Ascending aorta (tissue), 2 donors: Measurements from ENCODE around the gene CCM2. TPM values are rescaled to one million over a fixed set of nuclear protein-coding genes. Genes with fewer than 3 reads are reported as not detected.

Source experiments
- DNase-seq, 2 donors: peaks; one replicate each; pipeline ENCODE4 v3.0.0-alpha.2; 2019; ENCODE audit warnings: low spot score in 2 of 2
- H3K27ac ChIP-seq, 2 donors: fragments of 200-600 bp; sonication (generic); one replicate each; pipeline ENCODE4 v1.5.1; 2016 to 2017; ENCODE audit warnings: mild to moderate bottlenecking in 1 of 2
- H3K27me3 ChIP-seq: fragments of 200-600 bp; sonication (generic); one replicate; pipeline ENCODE4 v1.5.1; 2017
- H3K36me3 ChIP-seq, 2 donors: fragments of 200-600 bp; sonication (generic); one replicate each; pipeline ENCODE4 v1.5.1; 2016
- H3K4me1 ChIP-seq, 2 donors: fragments of 200-600 bp; sonication (generic); one replicate each; pipeline ENCODE4 v1.5.1; 2016 to 2017; ENCODE audit warnings: mild to moderate bottlenecking in 1 of 2
- H3K4me3 ChIP-seq, 2 donors: fragments of 200-600 bp; sonication (generic); one replicate each; pipeline ENCODE4 v1.5.1; 2016 to 2017; ENCODE audit warnings: mild to moderate bottlenecking in 1 of 2
- H3K9me3 ChIP-seq, 2 donors: fragments of 200-600 bp; sonication (generic); one replicate each; pipeline ENCODE4 v1.5.1; 2016
- intact Hi-C: fragments of 100-400 bp; cut with DNase I; formaldehyde crosslinking; loops from one replicate; pipeline ENCODE4 v1.15.1; 2023
- total RNA-seq: library from RNA; depleted of rRNA; stranded (reverse); fragments of >200 nt; gene quantifications from one replicate; pipeline ENCODE4 v1.1.0, GENCODE V29; 2016
- TF ChIP-seq, protein P1 (sequence below), 3 experiments: fragments of 200-600 bp in 2 of 3; fragments of 450-650 bp in 1 of 3; sonication (generic) in 2 of 3; IDR thresholded peaks; one replicate each; pipeline ENCODE4 v1.5.1; 2016 to 2019; ENCODE audit warnings: antibody characterized with exemption in 3 of 3, mild to moderate bottlenecking in 1 of 3, moderate library complexity in 1 of 3

CCM2 gene
- total RNA-seq, 1 donor from 2014 or later: 61.5 TPM

DNA sequence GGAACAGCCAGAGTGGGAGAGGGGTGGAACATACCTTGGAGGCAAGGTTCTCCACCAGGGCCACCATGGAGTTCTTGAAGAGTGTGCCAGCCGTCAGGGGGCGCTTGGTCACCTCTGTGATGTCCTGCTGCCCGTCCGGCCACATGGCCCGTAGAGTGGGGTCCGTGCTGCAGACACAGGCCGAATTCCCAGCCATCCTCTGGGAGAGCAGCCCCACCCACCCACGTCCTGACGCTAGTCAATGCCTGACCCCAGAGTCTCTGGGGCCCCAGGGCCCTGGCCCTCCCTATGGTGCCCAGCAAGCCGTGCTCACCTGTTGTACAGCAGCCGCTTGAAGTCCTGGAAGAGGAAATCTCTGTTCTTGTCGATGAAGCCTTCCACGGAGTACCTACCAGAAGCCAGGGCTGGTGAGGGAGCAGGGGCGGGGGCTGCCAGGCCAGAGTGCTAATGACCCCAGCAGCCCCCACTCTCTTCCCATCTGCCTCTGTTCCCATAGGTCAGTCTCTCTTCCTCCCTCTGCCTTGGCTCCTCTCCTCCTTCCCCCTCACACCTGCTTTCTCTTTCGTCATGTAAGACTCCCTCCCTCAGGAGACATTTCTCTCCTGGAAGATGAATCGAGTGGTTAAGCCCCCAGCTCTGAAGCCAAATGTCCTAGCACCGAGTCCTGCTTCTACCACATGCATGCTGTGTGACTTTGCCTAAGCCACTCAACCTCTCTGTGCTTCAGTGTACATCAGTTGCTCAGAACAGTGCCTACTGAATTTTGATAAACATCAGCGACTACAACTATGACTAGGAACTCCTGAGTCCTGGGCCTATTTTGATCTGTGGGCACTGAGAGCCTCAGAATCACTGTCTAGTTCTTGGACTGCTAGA lies 32.2 kb upstream of the CCM2 start:
- H3K9me3 ChIP-seq: no peaks in the 10 kb centered on the region
- TF ChIP-seq, protein P1, sequence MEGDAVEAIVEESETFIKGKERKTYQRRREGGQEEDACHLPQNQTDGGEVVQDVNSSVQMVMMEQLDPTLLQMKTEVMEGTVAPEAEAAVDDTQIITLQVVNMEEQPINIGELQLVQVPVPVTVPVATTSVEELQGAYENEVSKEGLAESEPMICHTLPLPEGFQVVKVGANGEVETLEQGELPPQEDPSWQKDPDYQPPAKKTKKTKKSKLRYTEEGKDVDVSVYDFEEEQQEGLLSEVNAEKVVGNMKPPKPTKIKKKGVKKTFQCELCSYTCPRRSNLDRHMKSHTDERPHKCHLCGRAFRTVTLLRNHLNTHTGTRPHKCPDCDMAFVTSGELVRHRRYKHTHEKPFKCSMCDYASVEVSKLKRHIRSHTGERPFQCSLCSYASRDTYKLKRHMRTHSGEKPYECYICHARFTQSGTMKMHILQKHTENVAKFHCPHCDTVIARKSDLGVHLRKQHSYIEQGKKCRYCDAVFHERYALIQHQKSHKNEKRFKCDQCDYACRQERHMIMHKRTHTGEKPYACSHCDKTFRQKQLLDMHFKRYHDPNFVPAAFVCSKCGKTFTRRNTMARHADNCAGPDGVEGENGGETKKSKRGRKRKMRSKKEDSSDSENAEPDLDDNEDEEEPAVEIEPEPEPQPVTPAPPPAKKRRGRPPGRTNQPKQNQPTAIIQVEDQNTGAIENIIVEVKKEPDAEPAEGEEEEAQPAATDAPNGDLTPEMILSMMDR (IDR thresholded peaks at IDR 0.05): peak in 1 of 3 experiments; percentile 9
- H3K27me3 ChIP-seq: no peaks in the 10 kb centered on the region
- DNase-seq: no peak
- H3K36me3 ChIP-seq: peaks cover 0 to 2% of the 10 kb centered on the region in 2 donors
- H3K4me1 ChIP-seq: peaks cover 3% of the 10 kb centered on the region in 2 donors
- H3K27ac ChIP-seq: no peak overlapping the region
- H3K4me3 ChIP-seq: no peak overlapping the region
- intact Hi-C loops: loop anchor here (10.0 kb wide), 1 partner anchor 47 kb away; no protein-coding TSS in a partner anchor

DNA sequence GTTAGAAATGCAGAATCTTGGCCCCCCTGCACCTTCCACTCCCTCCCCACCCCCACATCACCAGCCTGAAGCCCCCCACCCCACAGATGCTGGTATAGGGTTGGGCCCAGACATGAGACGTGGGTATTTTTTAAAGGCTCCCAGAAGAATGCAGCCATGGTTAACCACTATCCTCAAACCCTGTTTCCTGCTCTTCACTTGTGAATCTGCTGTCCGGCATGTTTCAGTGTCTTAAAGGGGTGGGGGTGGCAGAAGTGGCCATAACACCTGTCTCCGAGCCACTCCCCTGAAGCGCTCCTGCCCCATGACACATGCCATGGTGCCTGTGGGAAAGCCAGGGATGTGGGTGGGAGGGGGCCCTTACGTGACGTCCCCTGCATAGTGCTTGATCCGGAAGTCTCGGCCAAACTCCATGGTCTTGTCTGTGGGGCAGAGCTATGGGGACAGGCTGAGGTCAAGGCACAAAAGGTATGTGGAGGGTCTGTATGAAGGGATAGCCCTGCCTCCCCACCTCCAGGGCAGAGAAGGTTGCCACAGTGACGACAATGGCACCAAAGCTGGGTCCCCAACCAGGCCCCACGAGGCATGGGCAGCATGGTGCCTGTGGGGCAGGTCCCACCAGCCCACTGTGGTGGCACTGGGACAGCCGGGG lies 30.8 kb upstream of the CCM2 start:
- DNase-seq: peak in 1 of 2 donors; percentile 40
- TF ChIP-seq, protein P1 (IDR thresholded peaks at IDR 0.05): no peak
- intact Hi-C loops: loop anchor here (10.0 kb wide), 1 partner anchor 46 kb away; no protein-coding TSS in a partner anchor

DNA sequence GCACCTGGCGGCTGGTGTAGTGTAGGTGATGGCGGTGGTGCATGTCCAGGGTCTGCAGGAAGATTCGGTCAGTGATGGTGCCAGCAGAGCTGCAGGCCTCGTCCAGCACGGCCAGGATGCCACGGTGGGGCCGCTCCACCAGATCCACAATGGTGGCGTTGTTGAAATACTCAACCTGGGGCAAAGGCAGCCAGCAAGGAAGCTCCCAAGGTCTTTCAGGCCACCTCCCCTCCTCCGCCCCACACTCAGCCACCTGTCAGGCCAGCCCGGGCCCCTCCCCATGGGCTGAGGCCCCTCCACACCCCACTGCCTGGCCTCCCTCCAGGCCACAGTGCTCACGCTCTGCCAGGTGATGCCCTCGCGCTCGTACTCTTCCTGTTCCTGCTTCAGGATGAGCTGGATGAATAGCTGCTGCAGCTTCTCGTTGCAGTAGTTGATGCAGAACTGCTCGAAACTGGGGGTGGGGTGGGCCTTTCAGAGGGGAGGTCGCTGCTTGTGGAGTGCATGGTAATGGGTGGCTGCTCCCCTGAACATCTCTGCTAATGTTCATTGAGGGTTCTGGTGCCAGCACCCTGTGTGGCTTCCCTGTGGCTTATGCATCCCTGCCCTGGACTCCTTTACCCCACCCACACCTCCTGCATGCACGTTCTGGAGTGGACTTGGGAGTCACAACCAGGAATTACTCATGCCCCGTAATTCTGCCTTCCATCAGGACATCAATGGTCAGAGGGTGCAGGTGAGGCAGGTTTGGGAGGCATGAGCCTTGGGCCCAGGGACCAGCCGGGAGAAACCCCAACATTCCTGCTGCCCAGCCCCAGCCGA lies 30.1 kb upstream of the CCM2 start:
- H3K36me3 ChIP-seq: peaks cover 0 to 2% of the 10 kb centered on the region in 2 donors
- intact Hi-C loops: loop anchor here (5.0 to 10.0 kb wide), 2 partner anchors 45 to 167 kb away; no protein-coding TSS in a partner anchor

More for the DNA sequence above, 30.8 kb upstream of the CCM2 start:
- Histone ChIP-seq H3K27me3 (no peaks in the 10 kb centered on the region), H3K4me1 (no peaks in the 10 kb centered on the region), H3K36me3 (peaks cover 0 to 2% of the 10 kb centered on the region in 2 donors), H3K27ac (no peak overlapping the region), H3K9me3 (no peaks in the 10 kb centered on the region), H3K4me3 (no peak overlapping the region)

DNA sequence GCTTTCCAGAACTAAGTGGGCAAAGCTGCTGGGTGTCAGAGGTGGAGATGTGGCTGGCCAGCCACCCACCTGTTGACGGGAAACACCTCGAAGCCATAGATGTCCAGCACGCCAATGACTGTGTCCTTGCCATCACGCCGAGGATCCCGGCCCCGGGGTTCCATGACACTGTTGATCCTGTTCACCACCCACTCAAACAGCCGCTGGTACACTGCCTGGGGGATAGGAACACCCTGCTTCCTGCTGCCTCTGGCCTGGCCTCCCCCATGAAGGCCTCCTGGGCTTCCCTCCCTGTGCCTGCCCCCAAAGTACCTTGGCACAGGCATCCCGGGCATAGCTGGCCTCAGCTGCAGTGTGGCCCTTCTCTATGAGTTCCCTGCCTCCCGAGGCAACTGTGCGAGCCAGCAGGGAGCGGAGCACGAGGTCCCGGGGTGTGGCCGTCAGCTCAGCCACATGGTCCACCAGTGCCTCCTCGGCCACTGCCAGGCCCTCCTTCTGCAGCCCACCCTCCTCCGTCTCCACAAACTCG lies 29.4 kb upstream of the CCM2 start:
- H3K4me3 ChIP-seq: no peak overlapping the region
- H3K4me1 ChIP-seq: no peaks in the 10 kb centered on the region
- DNase-seq: no peak
- no peaks in the 10 kb centered on the region for H3K9me3 ChIP-seq
- TF ChIP-seq, protein P1 (IDR thresholded peaks at IDR 0.05): no peak
- no peaks in the 10 kb centered on the region for H3K27me3 ChIP-seq
- no peak overlapping the region for H3K27ac ChIP-seq
- intact Hi-C loops: loop anchor here (5.0 kb wide), 1 partner anchor 167 kb away; no protein-coding TSS in a partner anchor
- peaks cover 0 to 2% of the 10 kb centered on the region in 2 donors for H3K36me3 ChIP-seq

More for the DNA sequence above, 30.1 kb upstream of the CCM2 start:
- H3K9me3 ChIP-seq: no peaks in the 10 kb centered on the region
- H3K4me1 ChIP-seq: no peaks in the 10 kb centered on the region
- TF ChIP-seq, protein P1 (IDR thresholded peaks at IDR 0.05): no peak
- H3K4me3 ChIP-seq: no peak overlapping the region
- H3K27ac ChIP-seq: no peak overlapping the region
- no peaks in the 10 kb centered on the region for H3K27me3 ChIP-seq
- peak in 1 of 2 donors; percentile 42 for DNase-seq
